Mesendoderm (in vitro differentiated cells): ENCODE results near the gene ARF1.

Source experiments
- DNase-seq: peaks from one replicate; pipeline ENCODE4 v3.0.0; 2013
- H2AK5ac ChIP-seq: 2 replicates; pipeline ENCODE4 v1.6.1; 2013; ENCODE audit warnings: low read length, inconsistent platforms
- H2BK120ac ChIP-seq: 2 replicates; pipeline ENCODE4 v1.6.1; 2013; ENCODE audit warnings: low read depth, mild to moderate bottlenecking, low read length, moderate library complexity, mixed read lengths
- H2BK15ac ChIP-seq: replicated peaks from 2 replicates; pipeline ENCODE4 v1.6.1; 2013; ENCODE audit warnings: low read depth, mild to moderate bottlenecking, moderate library complexity
- H2BK5ac ChIP-seq: 2 replicates; pipeline ENCODE4 v1.6.1; 2013; ENCODE audit warnings: low read length, inconsistent platforms
- H3K18ac ChIP-seq: 2 replicates; pipeline ENCODE4 v1.6.1; 2013; ENCODE audit warnings: mild to moderate bottlenecking, low read length, mixed read lengths
- H3K23ac ChIP-seq: one replicate; pipeline ENCODE4 v1.6.1; 2013; ENCODE audit warnings: low read length
- H3K27ac ChIP-seq: 2 replicates; pipeline ENCODE4 v1.5.1; 2013; ENCODE audit warnings: low read depth, mild to moderate bottlenecking, inconsistent platforms, low read length, moderate library complexity
- H3K27me3 ChIP-seq: 2 replicates; pipeline ENCODE4 v1.6.1; 2013; ENCODE audit warnings: low read length, control low read depth, mild to moderate bottlenecking, inconsistent platforms; ENCODE audit not compliant: insufficient read depth, poor library complexity
- H3K36me3 ChIP-seq: 2 replicates; pipeline ENCODE4 v1.6.1; 2013; ENCODE audit warnings: low read length, inconsistent platforms; ENCODE audit not compliant: control insufficient read depth, insufficient read depth
- H3K4ac ChIP-seq: one replicate; pipeline ENCODE4 v1.6.1; 2013; ENCODE audit warnings: low read depth, mild to moderate bottlenecking, low read length, moderate library complexity
- H3K4me1 ChIP-seq: 2 replicates; pipeline ENCODE4 v1.6.1; 2013; ENCODE audit warnings: low read depth, low read length, inconsistent platforms; ENCODE audit not compliant: control insufficient read depth
- H3K4me2 ChIP-seq: 2 replicates; pipeline ENCODE4 v1.6.1; 2013; ENCODE audit warnings: low read length
- H3K4me3 ChIP-seq: 2 replicates; pipeline ENCODE4 v1.5.1; 2013; ENCODE audit warnings: mild to moderate bottlenecking, low read length
- H3K56ac ChIP-seq: one replicate; pipeline ENCODE4 v1.6.1; 2013; ENCODE audit warnings: low read length
- H3K79me1 ChIP-seq: 2 replicates; pipeline ENCODE4 v1.6.1; 2013; ENCODE audit warnings: low read length, inconsistent platforms
- H3K79me2 ChIP-seq: 2 replicates; pipeline ENCODE4 v1.6.1; 2013; ENCODE audit warnings: mild to moderate bottlenecking, low read length; ENCODE audit not compliant: control insufficient read depth, insufficient read depth
- H3K9ac ChIP-seq: 2 replicates; pipeline ENCODE4 v1.6.1; 2013; ENCODE audit warnings: low read length, inconsistent platforms
- H4K5ac ChIP-seq: one replicate; pipeline ENCODE4 v1.6.1; 2013; ENCODE audit warnings: low read length
- H4K8ac ChIP-seq: one replicate; pipeline ENCODE4 v1.6.1; 2013; ENCODE audit warnings: low read depth, mild to moderate bottlenecking, control low read depth, low read length, moderate library complexity
- WGBS: extraction: QIAGEN DNeasy Blood & Tissue Kit; methylation state at CpG from one replicate; pipeline ENCODE4 v1.1.7; 2013; ENCODE audit warnings: low lambda C conversion rate, missing lambda C conversion rate; ENCODE audit not compliant: insufficient coverage; ENCODE audit errors: extremely low coverage; 5-methylcytosine and 5-hydroxymethylcytosine counted together

ARF1 gene

DNA sequence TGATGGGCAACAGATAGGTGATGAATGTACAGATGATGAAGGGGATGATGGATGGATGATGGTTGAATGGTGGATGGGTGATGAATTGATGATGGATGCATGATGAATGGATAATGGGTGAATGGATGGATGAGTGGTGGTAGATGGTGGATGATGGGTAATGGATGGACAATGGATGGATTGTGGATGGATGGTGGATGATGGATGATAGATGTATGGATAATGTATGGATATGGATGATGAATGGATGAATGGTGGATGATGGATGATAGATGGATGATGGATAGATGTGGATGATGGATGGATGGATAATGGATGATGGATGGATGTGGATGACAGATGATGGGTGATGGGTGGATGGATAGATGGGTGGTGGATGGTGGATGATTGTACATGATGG lies 40.0 kb upstream of the ARF1 start:
- no peak overlapping the region for H2BK5ac ChIP-seq
- no peak overlapping the region for H3K4ac ChIP-seq
- peaks cover 2% of the 10 kb centered on the region for H3K27me3 ChIP-seq
- no peak overlapping the region for H3K27ac ChIP-seq
- no peak overlapping the region for H3K56ac ChIP-seq
- no peak overlapping the region for H3K18ac ChIP-seq
- no peaks in the 10 kb centered on the region for H3K79me2 ChIP-seq
- H3K9ac ChIP-seq, result no peak overlapping the region
- no peaks in the 10 kb centered on the region for H3K79me1 ChIP-seq
- H2BK15ac ChIP-seq, result no peak overlapping the region
- DNase-seq, result no peak
- H2AK5ac ChIP-seq, result no peak overlapping the region
- H4K5ac ChIP-seq, result no peak overlapping the region
- no peak overlapping the region for H2BK120ac ChIP-seq
- peaks cover 2% of the 10 kb centered on the region for H3K4me1 ChIP-seq
- no peak overlapping the region for H3K4me2 ChIP-seq
- H3K36me3 ChIP-seq, result no peaks in the 10 kb centered on the region
- H3K4me3 ChIP-seq, result no peak overlapping the region
- H4K8ac ChIP-seq, result no peak overlapping the region
- H3K23ac ChIP-seq, result no peak overlapping the region

DNA sequence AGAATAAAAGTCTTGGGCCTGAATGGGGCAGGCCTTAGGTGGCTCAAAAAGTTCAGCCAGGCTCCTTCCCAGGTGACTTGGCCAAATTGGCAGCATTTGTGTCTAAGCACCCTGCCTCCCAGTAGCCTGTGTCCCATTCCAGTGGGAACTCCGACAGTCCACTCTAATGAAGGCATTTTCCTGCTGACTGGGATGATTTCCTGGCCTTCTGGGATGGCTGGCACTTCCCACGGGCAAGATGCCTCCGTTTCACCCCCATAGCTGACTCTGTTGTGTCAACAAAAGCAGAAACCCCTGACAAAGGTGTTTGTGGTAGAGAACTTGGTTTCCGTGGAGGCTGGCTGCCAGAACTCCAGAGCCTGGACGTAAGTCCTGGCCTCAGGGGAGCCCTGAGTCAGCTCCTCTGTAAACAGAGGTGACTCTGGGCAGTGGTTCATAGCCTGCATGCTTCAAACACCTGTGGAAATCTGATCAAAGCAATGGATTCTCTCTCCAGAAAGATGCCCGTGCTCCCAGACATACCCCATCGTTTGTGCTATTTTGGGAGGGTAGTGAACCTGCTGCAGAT lies 39.1 kb upstream of the ARF1 start:
- H3K4me3 ChIP-seq, result no peak overlapping the region
- H3K18ac ChIP-seq, result no peak overlapping the region
- no CpG with 5 or more reads among the region's 7 CpGs for WGBS
- no peaks in the 10 kb centered on the region for H3K79me1 ChIP-seq
- H2BK120ac ChIP-seq, result no peak overlapping the region
- no peak overlapping the region for H2BK5ac ChIP-seq
- no peaks in the 10 kb centered on the region for H3K27me3 ChIP-seq
- no peak overlapping the region for H3K27ac ChIP-seq
- H3K4me1 ChIP-seq, result peaks cover under 1% of the 10 kb centered on the region
- no peak for DNase-seq
- no peaks in the 10 kb centered on the region for H3K79me2 ChIP-seq
- no peak overlapping the region for H3K9ac ChIP-seq
- no peak overlapping the region for H3K4ac ChIP-seq
- no peaks in the 10 kb centered on the region for H3K36me3 ChIP-seq
- H2BK15ac ChIP-seq, result no peak overlapping the region
- no peak overlapping the region for H2AK5ac ChIP-seq
- no peak overlapping the region for H4K5ac ChIP-seq
- no peak overlapping the region for H3K4me2 ChIP-seq
- no peak overlapping the region for H3K56ac ChIP-seq
- H3K23ac ChIP-seq, result no peak overlapping the region
- H4K8ac ChIP-seq, result no peak overlapping the region

DNA sequence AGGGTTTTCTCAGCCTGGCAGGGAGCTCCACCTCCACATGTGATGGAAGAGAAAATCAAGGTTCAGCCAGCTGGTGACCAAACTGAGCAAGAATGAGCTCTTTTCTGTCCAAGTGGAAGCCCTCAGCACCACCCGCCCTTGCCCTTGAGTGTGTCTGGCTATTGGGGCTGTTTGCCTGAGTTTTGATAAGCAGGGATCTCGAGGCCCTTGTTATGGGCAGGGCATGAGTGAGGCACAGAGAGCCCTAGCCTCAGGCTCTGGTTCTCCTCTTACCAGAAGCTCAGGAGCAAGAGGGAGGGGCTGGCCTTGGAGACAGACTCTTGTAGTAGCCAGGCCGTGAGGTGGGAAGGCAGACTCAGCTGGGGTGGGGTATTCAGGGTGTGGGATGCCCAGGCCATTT lies 37.5 kb upstream of the ARF1 start:
- no peaks in the 10 kb centered on the region for H3K79me2 ChIP-seq
- H2BK120ac ChIP-seq, result no peak overlapping the region
- no peak overlapping the region for H2BK5ac ChIP-seq
- no peak overlapping the region for H3K56ac ChIP-seq
- no peaks in the 10 kb centered on the region for H3K79me1 ChIP-seq
- H3K36me3 ChIP-seq, result no peaks in the 10 kb centered on the region
- H3K27ac ChIP-seq, result no peak overlapping the region
- H4K5ac ChIP-seq, result no peak overlapping the region
- H3K4me3 ChIP-seq, result no peak overlapping the region
- H3K27me3 ChIP-seq, result no peaks in the 10 kb centered on the region
- DNase-seq, result no peak
- no CpG with 5 or more reads among the region's 3 CpGs for WGBS
- H2AK5ac ChIP-seq, result no peak overlapping the region
- H4K8ac ChIP-seq, result no peak overlapping the region
- H3K18ac ChIP-seq, result no peak overlapping the region
- H3K4me2 ChIP-seq, result no peak overlapping the region
- no peak overlapping the region for H3K23ac ChIP-seq
- H3K9ac ChIP-seq, result no peak overlapping the region
- H2BK15ac ChIP-seq, result no peak overlapping the region
- no peaks in the 10 kb centered on the region for H3K4me1 ChIP-seq
- H3K4ac ChIP-seq, result no peak overlapping the region

DNA sequence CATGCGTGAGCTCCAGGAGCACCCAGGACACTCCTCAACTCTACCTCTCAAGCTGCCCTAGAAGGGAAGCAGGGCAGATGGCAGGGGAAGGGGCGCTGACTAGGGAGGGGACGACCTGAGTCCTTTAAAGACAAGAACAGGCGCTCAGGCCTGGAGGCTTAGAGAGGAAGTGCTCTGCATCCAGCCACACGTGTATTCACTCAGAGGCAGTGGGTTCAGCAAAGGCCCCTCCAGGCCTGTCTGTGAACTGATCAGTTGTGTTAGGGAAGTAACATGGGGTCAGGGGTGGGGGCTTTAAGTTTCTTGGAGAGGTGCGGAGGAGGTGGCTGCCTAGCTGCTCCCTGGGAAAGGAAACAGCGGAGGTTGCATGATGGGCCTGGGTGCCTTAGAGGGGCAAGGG lies 37.1 kb upstream of the ARF1 start:
- Histone ChIP-seq H2BK15ac (no peak overlapping the region), H3K27me3 (no peaks in the 10 kb centered on the region), H3K23ac (no peak overlapping the region), H3K56ac (no peak overlapping the region), H3K79me1 (no peaks in the 10 kb centered on the region), H3K36me3 (no peaks in the 10 kb centered on the region), H3K79me2 (no peaks in the 10 kb centered on the region), H3K18ac (no peak overlapping the region), H4K8ac (no peak overlapping the region), H2BK120ac (no peak overlapping the region), H3K4me3 (no peak overlapping the region), H3K9ac (no peak overlapping the region), H3K4me1 (no peaks in the 10 kb centered on the region), H2AK5ac (no peak overlapping the region), H3K4me2 (no peak overlapping the region), H3K27ac (no peak overlapping the region), H3K4ac (no peak overlapping the region), H2BK5ac (no peak overlapping the region), H4K5ac (no peak overlapping the region)
- no peak for DNase-seq
- no CpG with 5 or more reads among the region's 7 CpGs for WGBS

DNA sequence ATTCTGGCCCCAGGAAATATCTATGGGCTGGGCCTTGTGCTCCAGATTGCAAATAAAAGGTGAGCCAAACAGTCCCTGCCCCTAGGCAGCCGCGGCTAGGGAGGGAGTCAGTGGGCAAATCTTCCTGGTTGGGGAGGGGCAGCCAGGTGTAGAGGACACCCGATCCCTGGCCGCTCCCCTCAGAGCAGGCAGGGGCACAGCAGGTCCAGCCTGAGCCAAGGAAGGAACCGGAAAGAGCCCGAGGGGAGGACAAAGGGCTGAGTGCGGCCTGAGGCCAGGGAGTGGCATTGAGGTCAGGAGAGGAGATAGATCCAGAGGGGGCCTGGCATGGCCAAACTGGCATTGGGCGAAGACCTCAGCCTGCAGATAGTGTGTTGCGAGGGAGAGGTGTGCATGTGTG lies 36.6 kb upstream of the ARF1 start:
- WGBS, result no CpG with 5 or more reads among the region's 9 CpGs
- no peak overlapping the region for H4K8ac ChIP-seq
- H4K5ac ChIP-seq, result no peak overlapping the region
- H2AK5ac ChIP-seq, result no peak overlapping the region
- H3K36me3 ChIP-seq, result no peaks in the 10 kb centered on the region
- no peak overlapping the region for H2BK15ac ChIP-seq
- DNase-seq, result no peak
- no peaks in the 10 kb centered on the region for H3K4me1 ChIP-seq
- no peak overlapping the region for H3K18ac ChIP-seq
- H2BK120ac ChIP-seq, result no peak overlapping the region
- H3K79me2 ChIP-seq, result no peaks in the 10 kb centered on the region
- no peak overlapping the region for H3K27ac ChIP-seq
- H3K4ac ChIP-seq, result no peak overlapping the region
- H3K23ac ChIP-seq, result no peak overlapping the region
- no peaks in the 10 kb centered on the region for H3K79me1 ChIP-seq
- H3K4me2 ChIP-seq, result no peak overlapping the region
- H3K9ac ChIP-seq, result no peak overlapping the region
- no peak overlapping the region for H2BK5ac ChIP-seq
- no peaks in the 10 kb centered on the region for H3K27me3 ChIP-seq
- no peak overlapping the region for H3K56ac ChIP-seq
- H3K4me3 ChIP-seq, result no peak overlapping the region

DNA sequence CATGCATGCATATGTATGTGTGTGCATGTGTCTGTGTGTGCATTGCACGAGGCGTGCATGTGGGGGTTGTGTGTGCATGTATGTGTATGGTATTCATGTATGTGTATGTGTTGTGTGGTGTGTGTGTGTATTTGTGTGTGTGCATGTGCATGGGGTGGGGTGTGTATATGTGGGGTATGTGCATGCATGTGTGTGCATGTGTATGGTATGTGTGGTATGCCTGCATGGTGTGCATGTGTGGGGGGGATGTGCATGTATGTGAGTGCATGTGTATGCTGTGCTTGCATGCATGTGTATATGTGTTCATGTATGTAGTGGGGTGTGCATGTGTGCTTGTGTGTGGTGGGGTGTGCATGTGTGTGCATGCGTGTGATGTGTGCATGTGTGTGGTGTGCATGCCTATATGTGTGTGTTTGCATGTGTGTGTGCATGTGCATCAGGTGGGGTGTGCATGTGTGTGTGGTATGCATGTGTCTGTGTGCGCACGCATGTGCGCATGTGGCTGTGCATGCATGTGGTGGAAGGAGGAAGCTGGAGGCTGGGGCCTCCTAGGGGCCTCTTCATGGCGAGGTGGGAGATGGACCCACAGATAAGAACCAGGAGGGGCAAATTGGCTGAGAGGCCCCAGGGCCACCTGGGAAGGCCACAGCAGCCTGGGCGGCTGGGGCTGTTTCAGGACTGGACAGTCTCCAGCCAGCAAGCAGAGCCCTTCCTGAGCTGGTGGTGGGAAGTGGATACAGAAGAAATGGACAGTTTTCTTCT lies 35.9 kb upstream of the ARF1 start:
- no peak for DNase-seq
- Histone ChIP-seq H3K23ac (no peak overlapping the region), H2BK120ac (no peak overlapping the region), H3K27me3 (no peaks in the 10 kb centered on the region), H3K56ac (no peak overlapping the region), H2BK5ac (no peak overlapping the region), H3K4me3 (no peak overlapping the region), H2AK5ac (no peak overlapping the region), H3K4ac (no peak overlapping the region), H3K36me3 (no peaks in the 10 kb centered on the region), H3K9ac (no peak overlapping the region), H2BK15ac (no peak overlapping the region), H4K5ac (no peak overlapping the region), H3K79me2 (no peaks in the 10 kb centered on the region), H3K27ac (no peak overlapping the region), H3K4me1 (no peaks in the 10 kb centered on the region), H4K8ac (no peak overlapping the region), H3K18ac (no peak overlapping the region), H3K4me2 (no peak overlapping the region), H3K79me1 (no peaks in the 10 kb centered on the region)
- WGBS, result no CpG with 5 or more reads among the region's 8 CpGs
